GM12878 (cell line): ENCODE results near the gene TUB. TPM values are rescaled to one million over a fixed set of nuclear protein-coding genes. Genes with fewer than 3 reads are reported as not detected.

Experiments used
- ATAC-seq: fragments of 200-7000 bp; cut with Tn5 transposase; 3 replicates; pipeline ENCODE4 v1.9.1; 2020; ENCODE audit warnings: mild to moderate bottlenecking, moderate library complexity
- BruUV-seq: library from RNA; stranded (reverse); fragments of 400-500 nt; replicated peaks from 2 replicates; lab custom pipeline; 2021; lab: Mats Ljungman, UMichigan
- CTCF ChIA-PET: fragments of 300-600 bp; sonication (Branson Sonifier 250); formaldehyde crosslinking; extraction: SDS; loops from one replicate; lab custom pipeline; 2021; ENCODE audit warnings: inconsistent platforms; lab: Yijun Ruan, JAX
- POLR2A ChIA-PET: fragments of 350-600 bp; formaldehyde crosslinking; extraction: SDS; loops from one replicate; lab custom pipeline; 2021; ENCODE audit warnings: inconsistent platforms; lab: Charles Lee
- RAD21 ChIA-PET: fragments of 300-600 bp; sonication (Branson Sonifier 250); formaldehyde crosslinking; loops from one replicate; lab custom pipeline; 2023; ENCODE audit warnings: antibody characterized with exemption; ENCODE audit not compliant: unreplicated experiment; lab: Charles Lee
- SMC1A ChIA-PET: fragments of 300-600 bp; sonication (Branson Sonifier 250); formaldehyde crosslinking; loops from one replicate; lab custom pipeline; 2023; ENCODE audit not compliant: unreplicated experiment, uncharacterized antibody; lab: Charles Lee
- DNase-seq: peaks from one replicate; pipeline ENCODE4 v3.0.0-alpha.2; 2011; ENCODE audit warnings: low read depth, low spot score
- FAIRE-seq: peaks from 3 replicates; lab custom pipeline; 2011; peaks lifted over from hg19 to GRCh38; lab: Jason Lieb, UNC
- H2AFZ ChIP-seq: 2 replicates; pipeline ENCODE4 v1.6.0; 2011; ENCODE audit warnings: low read depth, low read length, control low read depth; ENCODE audit not compliant: control insufficient read depth
- H3K27ac ChIP-seq: 2 replicates; pipeline ENCODE4 v1.5.1; 2011; ENCODE audit warnings: control low read depth; ENCODE audit not compliant: control insufficient read depth, insufficient read depth
- H3K27me3 ChIP-seq, 2 experiments: replicated peaks in 1 of 2; 2 replicates each; pipeline versions ENCODE4 v1.6.0 to v1.6.1; 2011; ENCODE audit warnings: low read length in 1 of 2; ENCODE audit not compliant: control insufficient read depth in 2 of 2, insufficient read depth in 2 of 2
- H3K36me3 ChIP-seq, 2 experiments: 2 replicates each; pipeline ENCODE4 v1.5.1; 2011; ENCODE audit warnings: low read length in 1 of 2; ENCODE audit not compliant: control insufficient read depth in 2 of 2, insufficient read depth in 2 of 2
- H3K4me1 ChIP-seq: 2 replicates; pipeline ENCODE4 v1.6.1; 2011; ENCODE audit warnings: mild to moderate bottlenecking, low read length, moderate library complexity, mixed read lengths; ENCODE audit not compliant: control insufficient read depth, insufficient read depth
- H3K4me2 ChIP-seq: 2 replicates; pipeline ENCODE4 v1.6.0; 2011; ENCODE audit warnings: control low read depth; ENCODE audit not compliant: control insufficient read depth, insufficient read depth
- H3K4me3 ChIP-seq: fragments of 200-600 bp; sonication (generic); 2 replicates; pipeline ENCODE4 v1.5.1; 2016
- H3K79me2 ChIP-seq: 2 replicates; pipeline ENCODE4 v1.6.0; 2011; ENCODE audit warnings: low read length; ENCODE audit not compliant: control insufficient read depth, insufficient read depth
- H3K9ac ChIP-seq: 2 replicates; pipeline ENCODE4 v1.8.0; 2011; ENCODE audit warnings: low read length, control low read depth, mixed read lengths; ENCODE audit not compliant: control insufficient read depth, insufficient read depth
- H3K9me3 ChIP-seq: replicated peaks from 3 replicates; pipeline ENCODE4 v1.5.1; 2011; ENCODE audit warnings: mild to moderate bottlenecking, low read length; ENCODE audit not compliant: control insufficient read depth, insufficient read depth
- H4K20me1 ChIP-seq: 2 replicates; pipeline ENCODE4 v1.6.0; 2011; ENCODE audit not compliant: control insufficient read depth, insufficient read depth
- CBX3 ChIP-seq: fragments of 200-600 bp; sonication (generic); IDR thresholded peaks from 2 replicates; pipeline ENCODE4 v1.6.1; 2016; ENCODE audit warnings: low read depth, borderline replicate concordance
- CEBPB ChIP-seq, 2 experiments: fragments of 150-350 bp in 1 of 2; IDR thresholded peaks; 2 replicates each; pipeline ENCODE4 v1.6.1; 2012 to 2014; ENCODE audit warnings: low read depth in 2 of 2, low read length in 2 of 2, borderline replicate concordance in 1 of 2, inconsistent platforms in 1 of 2
- CHD2 ChIP-seq: IDR thresholded peaks from 2 replicates; pipeline ENCODE4 v1.6.1; 2011; ENCODE audit warnings: low read depth, low read length, improper control_type of control experiment, borderline replicate concordance
- EED ChIP-seq: sonication (generic); IDR thresholded peaks from 2 replicates; pipeline ENCODE4 v1.6.1; 2016; ENCODE audit warnings: antibody characterized with exemption, low read depth
- ETV6 ChIP-seq, 2 experiments: fragments of 450-650 bp in 1 of 2; IDR thresholded peaks in 1 of 2; conservative IDR thresholded peaks in 1 of 2; 2 replicates each; pipeline ENCODE4 v1.6.1; 2014; ENCODE audit warnings: antibody characterized with exemption in 1 of 2, borderline replicate concordance in 1 of 2, low read depth in 1 of 2, mild to moderate bottlenecking in 1 of 2, moderate library complexity in 1 of 2
- IKZF2 ChIP-seq, 2 experiments: fragments of 450-650 bp; IDR thresholded peaks; 2 replicates each; pipeline ENCODE4 v1.6.1; 2017; ENCODE audit warnings: mild to moderate bottlenecking in 2 of 2, moderate library complexity in 2 of 2
- MTA2 ChIP-seq: fragments of 450-650 bp; IDR thresholded peaks from 2 replicates; pipeline ENCODE4 v1.6.1; 2016; ENCODE audit warnings: low read depth, mild to moderate bottlenecking, moderate library complexity
- MYC ChIP-seq: IDR thresholded peaks from 2 replicates; pipeline ENCODE4 v1.6.1; 2011; ENCODE audit warnings: mild to moderate bottlenecking, low read length, moderate library complexity, inconsistent platforms; ENCODE audit not compliant: insufficient read depth, insufficient replicate concordance, insufficient read length, severe bottlenecking
- SMC3 ChIP-seq: IDR thresholded peaks from 2 replicates; pipeline ENCODE4 v1.6.1; 2011; ENCODE audit warnings: low read length, improper control_type of control experiment, borderline replicate concordance
- ZNF217 ChIP-seq: fragments of 450-650 bp; IDR thresholded peaks from 2 replicates; pipeline ENCODE4 v1.6.1; 2017; ENCODE audit warnings: antibody characterized with exemption, mild to moderate bottlenecking
- WGBS: methylation state at CpG from one replicate; pipeline ENCODE4 v1.1.6; 2016; ENCODE audit warnings: low lambda C conversion rate; ENCODE audit not compliant: insufficient replicate concordance, insufficient coverage; ENCODE audit errors: missing lambda C conversion rate; 5-methylcytosine and 5-hydroxymethylcytosine counted together
- in situ Hi-C: fragments of 300-500 bp; cut with MboI; formaldehyde crosslinking; loops from 9 replicates; pipeline ENCODE4 v1.14.3; 2018; ENCODE audit warnings: mixed read lengths
- intact Hi-C: fragments of 100-400 bp; cut with micrococcal nuclease; formaldehyde crosslinking; loops from one replicate; pipeline ENCODE4 v1.14.2; 2022; ENCODE audit not compliant: unreplicated experiment
- polyA plus RNA-seq, 11 experiments: library from polyadenylated mRNA; depleted of rRNA in 4 of 11; unstranded in 6 of 11; stranded (reverse) in 5 of 11; fragments of >200 nt; fragmentation: Nextera tagmentation in 4 of 11; fragmentation: Illumina TruSeq in 1 of 11; extraction: Ambion mirVana in 4 of 11; extraction: Trizol in 1 of 11; gene quantifications; 1 replicate in 1 of 11; 2 replicates in 10 of 11; pipeline versions ENCODE4 v1.2.1 to v1.2.3, GENCODE V29; 2011 to 2016; ENCODE audit warnings: inconsistent platforms in 2 of 11, missing spikeins in 2 of 11, low read depth in 1 of 11
- total RNA-seq, 4 experiments: library from RNA; depleted of rRNA in 3 of 4; stranded (reverse); fragments of >200 nt in 3 of 4; fragmentation: Illumina TruSeq in 1 of 4; extraction: Trizol in 1 of 4; gene quantifications; 2 replicates each; pipeline versions ENCODE4 v1.2.1 to v1.2.3, GENCODE V29; 2013 to 2021
- TF ChIP-seq, protein P1 (sequence below): fragments of 450-650 bp; formaldehyde crosslinking; IDR thresholded peaks from 2 replicates; pipeline ENCODE4 v1.5.0; 2022; ENCODE audit warnings: mild to moderate bottlenecking, missing genetic modification characterization
- TF ChIP-seq, protein P2 (sequence below): IDR thresholded peaks from 2 replicates; pipeline ENCODE4 v1.6.1; 2012; ENCODE audit warnings: low read depth, low read length, improper control_type of control experiment

The TUB gene
- total and polyA plus RNA-seq, 10 of the 15 experiments (the other 5 are each of a cell fraction or from before 2014, with no cell fraction given): 0.01 to 0.06 (median 0.03) TPM; not detected in 6

GRCh38 chr11:8094656-8095055 is 13.6 kb downstream of the TUB start (continued):
- TF ChIP-seq, protein P1, sequence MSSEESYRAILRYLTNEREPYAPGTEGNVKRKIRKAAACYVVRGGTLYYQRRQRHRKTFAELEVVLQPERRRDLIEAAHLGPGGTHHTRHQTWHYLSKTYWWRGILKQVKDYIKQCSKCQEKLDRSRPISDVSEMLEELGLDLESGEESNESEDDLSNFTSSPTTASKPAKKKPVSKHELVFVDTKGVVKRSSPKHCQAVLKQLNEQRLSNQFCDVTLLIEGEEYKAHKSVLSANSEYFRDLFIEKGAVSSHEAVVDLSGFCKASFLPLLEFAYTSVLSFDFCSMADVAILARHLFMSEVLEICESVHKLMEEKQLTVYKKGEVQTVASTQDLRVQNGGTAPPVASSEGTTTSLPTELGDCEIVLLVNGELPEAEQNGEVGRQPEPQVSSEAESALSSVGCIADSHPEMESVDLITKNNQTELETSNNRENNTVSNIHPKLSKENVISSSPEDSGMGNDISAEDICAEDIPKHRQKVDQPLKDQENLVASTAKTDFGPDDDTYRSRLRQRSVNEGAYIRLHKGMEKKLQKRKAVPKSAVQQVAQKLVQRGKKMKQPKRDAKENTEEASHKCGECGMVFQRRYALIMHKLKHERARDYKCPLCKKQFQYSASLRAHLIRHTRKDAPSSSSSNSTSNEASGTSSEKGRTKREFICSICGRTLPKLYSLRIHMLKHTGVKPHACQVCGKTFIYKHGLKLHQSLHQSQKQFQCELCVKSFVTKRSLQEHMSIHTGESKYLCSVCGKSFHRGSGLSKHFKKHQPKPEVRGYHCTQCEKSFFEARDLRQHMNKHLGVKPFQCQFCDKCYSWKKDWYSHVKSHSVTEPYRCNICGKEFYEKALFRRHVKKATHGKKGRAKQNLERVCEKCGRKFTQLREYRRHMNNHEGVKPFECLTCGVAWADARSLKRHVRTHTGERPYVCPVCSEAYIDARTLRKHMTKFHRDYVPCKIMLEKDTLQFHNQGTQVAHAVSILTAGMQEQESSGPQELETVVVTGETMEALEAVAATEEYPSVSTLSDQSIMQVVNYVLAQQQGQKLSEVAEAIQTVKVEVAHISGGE (CRISPR knock-in tag): no peak
- no peak for TF ChIP-seq IKZF2 (IDR thresholded peaks at IDR 0.05)

DNA sequence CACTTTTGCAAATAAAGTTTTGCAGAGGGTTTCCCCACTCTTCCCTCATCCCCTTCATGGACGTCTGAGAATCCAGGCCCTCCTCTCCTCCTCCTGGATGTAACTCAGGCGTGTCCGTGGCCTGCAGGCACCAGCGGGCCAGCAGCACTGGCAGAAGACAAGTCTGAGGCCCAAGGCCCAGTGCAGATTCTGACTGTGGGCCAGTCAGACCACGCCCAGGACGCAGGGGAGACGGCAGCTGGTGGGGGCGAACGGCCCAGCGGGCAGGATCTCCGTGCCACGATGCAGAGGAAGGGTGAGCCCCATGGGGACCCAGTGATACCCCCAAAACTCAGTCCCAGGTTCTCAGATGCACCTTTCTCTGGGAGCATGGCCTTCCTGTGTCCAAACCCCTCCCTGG is 14.4 kb downstream of the TUB start:
- no peak overlapping the region for H2AFZ ChIP-seq
- FAIRE-seq: no peak
- H3K4me2 ChIP-seq: no peak overlapping the region
- in situ Hi-C loops (loop anchor here (5.0 kb wide), 1 partner anchor 88 kb away; no protein-coding TSS in a partner anchor), intact Hi-C loops (loop anchor here (10.0 kb wide), 1 partner anchor 201 kb away; no protein-coding TSS in a partner anchor)
- no TSS peak for BruUV-seq
- DNase-seq: no peak
- no peaks in the 10 kb centered on the region for H3K36me3 ChIP-seq
- H3K27me3 ChIP-seq: no peaks in the 10 kb centered on the region
- TF ChIP-seq, protein P2, sequence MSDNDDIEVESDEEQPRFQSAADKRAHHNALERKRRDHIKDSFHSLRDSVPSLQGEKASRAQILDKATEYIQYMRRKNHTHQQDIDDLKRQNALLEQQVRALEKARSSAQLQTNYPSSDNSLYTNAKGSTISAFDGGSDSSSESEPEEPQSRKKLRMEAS: no peak
- no peak for TF ChIP-seq SMC3
- TF ChIP-seq MYC: no peak
- no peak for TF ChIP-seq ZNF217
- no peak for TF ChIP-seq EED
- no peak for TF ChIP-seq MTA2
- no peak for TF ChIP-seq CEBPB (IDR thresholded peaks at IDR 0.05; ENCODE audit: borderline replicate concordance in 1 of 2, low read depth in 2 of 2, low read length in 2 of 2)
- no peak for TF ChIP-seq CHD2
- TF ChIP-seq ETV6 (conservative IDR thresholded peaks at IDR 0.05 in 1 of 2, IDR thresholded peaks at IDR 0.05 in 1 of 2; ENCODE audit: borderline replicate concordance in 1 of 2, low read depth in 1 of 2): no peak
- TF ChIP-seq CBX3: no peak
- POLR2A ChIA-PET: no interaction called here
- SMC1A ChIA-PET: interaction anchor here (0.8 to 2.0 kb wide), 2 partner anchors 85 to 88 kb away, joined by 3 to 8 read pairs; no protein-coding TSS in a partner anchor
- CTCF ChIA-PET: interaction anchor here (0.7 to 7.6 kb wide), 6 partner anchors 16 to 90 kb away, joined by 3 to 64 read pairs (median 6); no protein-coding TSS in a partner anchor
- H3K27ac ChIP-seq: no peak overlapping the region
- RAD21 ChIA-PET: interaction anchor here (0.6 to 1.4 kb wide), 4 partner anchors 62 to 766 kb away, joined by 3 to 5 read pairs (median 3); no protein-coding TSS in a partner anchor
- no peaks in the 10 kb centered on the region for H3K4me1 ChIP-seq
- WGBS: 6% methylated on average over 12 of the region's 12 CpGs
- H3K9me3 ChIP-seq: no peaks in the 10 kb centered on the region
- H3K79me2 ChIP-seq: no peaks in the 10 kb centered on the region
- no peak overlapping the region for H3K4me3 ChIP-seq
- no peaks in the 10 kb centered on the region for H4K20me1 ChIP-seq
- ATAC-seq: no peak
- no peak overlapping the region for H3K9ac ChIP-seq
